Stimulated activated CD4-positive, alpha-beta T cell treated with anti-CD3 and anti-CD28 coated beads, Interleukin-15, amount 100 ng/mL, for 48 hours (primary cell): Measurements from ENCODE around the gene HTR3B.
"Not testable (repeated sequence)": the region's sequence is repeated elsewhere in the genome, so short reads cannot be mapped to it uniquely, and the experiment has no call there.

Source experiments
- DNase-seq, 2 donors: peaks; one replicate each; pipeline ENCODE4 v3.0.0-alpha.2; 2020; ENCODE audit warnings: low read depth in 2 of 2

HTR3B gene, protein sequence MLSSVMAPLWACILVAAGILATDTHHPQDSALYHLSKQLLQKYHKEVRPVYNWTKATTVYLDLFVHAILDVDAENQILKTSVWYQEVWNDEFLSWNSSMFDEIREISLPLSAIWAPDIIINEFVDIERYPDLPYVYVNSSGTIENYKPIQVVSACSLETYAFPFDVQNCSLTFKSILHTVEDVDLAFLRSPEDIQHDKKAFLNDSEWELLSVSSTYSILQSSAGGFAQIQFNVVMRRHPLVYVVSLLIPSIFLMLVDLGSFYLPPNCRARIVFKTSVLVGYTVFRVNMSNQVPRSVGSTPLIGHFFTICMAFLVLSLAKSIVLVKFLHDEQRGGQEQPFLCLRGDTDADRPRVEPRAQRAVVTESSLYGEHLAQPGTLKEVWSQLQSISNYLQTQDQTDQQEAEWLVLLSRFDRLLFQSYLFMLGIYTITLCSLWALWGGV

DNA sequence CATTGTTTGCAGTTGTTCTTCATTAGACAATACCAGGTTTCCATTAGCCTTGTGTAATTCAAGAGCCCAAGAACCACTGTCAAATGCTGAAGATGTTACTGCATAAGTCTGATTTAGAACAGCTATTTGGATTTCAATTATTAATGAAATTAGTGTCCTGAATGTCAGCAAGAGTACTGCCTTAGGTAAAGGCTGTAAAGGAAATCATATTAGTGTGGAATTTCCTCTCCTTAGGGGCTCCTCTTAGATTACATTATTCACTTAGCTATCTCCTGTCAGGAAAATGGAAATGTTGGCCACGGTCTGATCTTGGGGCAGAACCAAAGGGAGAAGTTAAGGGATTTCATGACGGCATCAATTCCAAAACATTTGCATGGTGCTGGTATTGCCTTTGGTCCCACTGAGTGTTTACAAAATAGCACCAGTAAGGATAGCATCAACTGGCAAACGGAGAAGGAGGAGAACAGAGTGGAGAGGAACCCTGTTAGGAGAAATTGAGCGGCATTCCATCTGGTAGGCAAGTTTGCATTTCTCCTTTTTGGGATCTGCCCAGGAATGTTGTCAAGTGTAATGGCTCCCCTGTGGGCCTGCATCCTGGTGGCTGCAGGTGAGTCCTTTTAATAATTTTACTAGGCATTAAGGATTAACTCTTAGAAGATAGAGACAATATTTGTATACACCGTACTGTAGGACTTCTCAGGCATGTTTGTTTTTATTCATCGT lies at the start of gene HTR3B:
TSS of gene HTR3B (plus strand) at position 418 of the 723 bp plus-strand sequence. CDS start at position 556, 138 bp downstream.
- no peak for DNase-seq

DNA sequence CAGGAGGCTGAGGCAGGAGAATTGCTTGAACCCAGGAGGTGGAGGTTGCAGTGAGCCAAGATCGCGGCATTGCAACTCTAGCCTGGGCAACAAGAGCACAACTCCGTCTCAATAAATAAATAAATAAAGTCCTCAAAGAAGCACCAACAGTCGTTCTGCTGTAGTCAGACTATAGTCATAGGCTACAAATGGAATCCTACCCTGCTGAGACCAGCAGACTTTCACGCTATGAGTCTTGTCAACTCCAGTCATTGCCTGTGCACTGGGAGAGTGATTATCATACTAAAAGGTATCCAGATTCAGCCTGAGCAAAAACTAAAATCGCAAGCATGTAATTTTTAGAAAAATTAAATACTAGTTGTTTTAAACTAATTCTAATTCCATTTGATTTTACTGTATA lies 48.8 kb upstream of the HTR3B start:
- DNase-seq: no peak

DNA sequence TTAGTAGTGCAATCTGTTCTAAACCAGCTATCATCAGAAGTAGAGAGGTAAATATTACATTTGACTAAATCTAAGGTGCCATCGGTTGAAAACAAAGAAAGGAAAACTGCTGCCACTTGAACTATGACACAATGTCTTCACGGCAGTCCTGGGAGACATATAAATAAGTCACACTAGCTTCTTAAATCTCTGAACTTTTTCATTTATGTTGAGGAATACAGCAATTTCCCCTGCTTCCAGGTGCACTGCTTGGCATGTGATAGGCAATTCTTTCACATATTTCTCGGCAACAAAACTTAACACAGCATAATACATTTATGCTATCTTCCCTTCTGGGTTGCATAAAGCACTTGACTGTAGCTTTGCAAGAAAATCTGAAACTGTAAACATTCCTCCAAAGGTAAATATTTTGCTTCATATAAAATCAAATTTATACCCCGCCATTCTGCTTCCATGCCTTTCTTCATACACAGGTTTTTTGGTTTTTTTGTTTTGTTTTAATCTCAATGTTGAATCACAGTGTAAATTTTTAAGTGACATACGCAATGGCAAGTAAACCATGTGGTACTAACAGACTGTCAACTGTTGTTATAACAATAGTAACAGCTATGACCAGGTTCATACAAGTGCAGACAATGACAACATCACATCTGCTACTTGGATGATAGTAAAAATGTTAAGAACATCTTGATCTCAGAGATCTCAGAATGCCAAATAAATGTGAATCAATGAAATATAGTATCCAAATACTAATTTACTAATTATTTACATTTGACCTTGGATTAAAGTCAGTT lies 47.4 kb upstream of the HTR3B start:
- DNase-seq: no peak

DNA sequence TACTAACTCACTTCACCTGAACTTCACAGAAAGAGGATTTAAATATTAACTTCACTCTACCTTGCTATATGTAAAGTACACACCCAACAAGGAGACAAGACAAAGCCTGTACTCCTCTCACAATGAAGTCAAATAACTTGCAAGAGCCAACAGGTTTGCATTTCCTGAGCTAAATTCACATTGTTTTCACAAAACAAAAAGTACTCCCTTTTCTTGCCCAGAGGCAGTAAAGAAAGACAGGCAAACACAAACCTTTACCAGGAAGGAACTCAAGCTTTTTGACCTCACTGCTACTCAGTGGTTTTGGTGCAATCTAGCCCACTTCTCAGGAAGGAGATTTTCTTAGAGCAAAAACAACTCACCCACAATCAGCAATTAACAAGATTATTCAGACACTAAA lies 44.9 kb upstream of the HTR3B start:
- no peak for DNase-seq

DNA sequence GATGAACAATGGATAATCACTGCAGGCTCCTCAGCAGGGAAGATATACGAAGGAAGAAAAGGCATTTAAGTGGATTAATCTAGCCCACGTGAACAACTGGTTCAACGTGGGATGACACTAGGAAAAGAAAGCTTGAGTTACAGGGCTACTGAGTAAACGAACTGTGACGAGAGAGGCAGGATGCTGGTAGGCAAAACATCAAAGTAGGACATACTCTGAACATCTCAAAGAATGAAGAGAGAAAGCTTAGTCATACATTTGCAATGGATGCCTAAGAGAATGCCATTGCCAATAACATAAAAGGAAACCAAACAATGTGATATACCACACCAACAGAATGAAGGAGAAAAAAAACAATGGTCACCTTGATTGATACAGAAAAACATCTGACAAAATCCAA lies 42.2 kb upstream of the HTR3B start:
- DNase-seq: no peak

DNA sequence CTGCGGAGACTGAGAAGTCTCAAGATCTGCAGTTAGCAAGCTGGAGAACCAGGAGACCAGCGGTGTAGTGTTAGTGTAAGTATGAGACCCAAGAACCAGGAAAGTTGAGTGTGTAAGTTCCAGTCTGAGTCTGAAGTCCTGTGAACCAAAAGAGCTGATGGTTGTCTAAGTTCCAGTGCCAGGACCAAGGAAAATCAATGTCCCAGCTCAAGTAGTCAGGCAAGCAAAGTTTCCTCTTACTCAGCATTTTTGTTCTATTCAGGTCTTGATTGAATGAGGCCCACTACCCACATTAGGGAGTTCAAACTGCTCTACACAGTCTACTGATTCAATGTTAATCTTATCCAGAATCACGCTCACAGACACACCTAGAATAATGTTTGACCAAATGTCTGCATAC lies 40.2 kb upstream of the HTR3B start:
- no peak for DNase-seq

DNA sequence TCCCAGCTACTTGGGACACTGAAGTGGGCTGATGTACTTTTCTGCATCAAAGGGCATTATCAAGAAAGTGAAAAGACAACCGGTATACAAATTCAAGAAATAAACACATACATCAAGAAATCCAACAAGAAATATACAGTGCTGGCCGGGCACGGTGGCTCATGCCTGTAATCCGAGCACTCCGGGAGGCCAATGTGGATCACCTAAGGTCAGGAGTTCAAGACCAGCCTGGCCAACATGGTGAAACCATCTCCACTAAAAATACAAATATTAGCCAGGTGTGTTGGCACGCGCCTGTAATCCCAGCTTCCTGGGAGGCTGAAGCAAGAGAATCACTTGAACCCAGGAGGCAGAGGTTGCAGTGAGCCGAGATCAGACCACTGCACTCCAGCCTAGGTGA lies 38.7 kb upstream of the HTR3B start:
- no peak for DNase-seq

DNA sequence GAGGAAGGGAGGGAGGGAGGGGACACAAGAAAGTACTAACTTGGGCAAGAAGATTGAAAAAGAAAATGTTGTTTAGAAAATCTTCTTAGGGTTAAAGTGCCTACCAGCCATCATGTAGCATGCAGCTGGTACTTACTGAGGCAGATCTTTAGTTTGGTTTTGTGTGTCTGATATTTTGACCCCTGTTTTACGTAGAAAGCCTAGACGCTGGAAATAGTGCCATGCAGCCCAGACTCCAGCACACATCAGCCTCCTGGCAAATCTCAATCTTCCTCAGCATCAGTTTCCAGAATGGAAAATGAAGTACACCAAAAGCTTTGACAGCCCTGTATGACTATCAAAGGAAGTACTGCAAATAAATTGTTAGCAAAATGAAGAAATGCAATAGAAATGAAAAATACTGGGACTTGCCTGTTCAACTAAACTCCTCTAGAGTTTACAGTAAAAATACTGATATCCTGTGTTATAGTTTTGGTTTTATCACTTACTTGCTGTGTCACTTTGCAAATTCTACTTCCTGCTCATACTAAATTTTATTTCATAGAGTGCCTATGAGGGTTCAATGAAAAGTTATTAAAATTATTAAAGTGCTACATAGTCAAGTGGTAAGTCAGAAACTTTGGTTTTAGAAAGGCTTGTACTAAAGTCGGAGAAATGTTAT lies 36.6 kb upstream of the HTR3B start:
- no peak for DNase-seq

DNA sequence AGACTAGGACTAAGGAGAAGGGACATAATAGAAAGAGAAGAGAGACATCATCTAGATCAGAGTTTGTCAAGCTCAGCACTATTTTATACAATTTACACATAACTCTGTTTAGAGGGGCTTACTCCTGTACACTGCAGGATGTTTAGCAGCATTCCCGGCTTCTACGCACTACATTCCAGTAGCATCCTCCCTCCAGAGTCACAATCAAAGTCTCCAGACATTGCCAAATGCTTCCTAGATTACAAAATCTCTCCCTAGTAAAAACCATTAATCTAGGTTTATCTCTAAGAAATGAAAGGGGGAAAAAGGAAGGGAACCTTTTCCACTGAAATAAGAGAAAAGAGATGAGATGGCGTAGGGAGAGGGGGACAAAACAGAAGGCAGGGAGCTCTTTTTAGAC lies 33.3 kb upstream of the HTR3B start:
- no peak for DNase-seq

DNA sequence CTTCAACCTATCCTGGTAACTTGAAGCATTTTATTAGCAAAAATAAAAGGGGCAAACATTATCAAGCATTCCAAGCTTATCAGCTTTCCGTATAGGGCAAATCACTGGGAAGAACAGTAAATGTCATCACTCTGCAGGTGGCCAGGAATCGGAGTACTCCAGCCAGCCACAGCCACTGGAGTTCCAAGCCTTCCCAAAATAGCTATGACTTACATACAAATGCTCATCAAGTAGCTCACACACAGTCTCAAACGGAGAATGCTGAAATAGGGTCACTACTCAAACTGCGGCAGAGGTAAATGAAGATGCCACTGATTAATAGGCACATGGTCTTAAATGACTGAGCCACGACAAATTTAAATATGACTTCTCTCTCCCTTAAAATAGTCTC lies 31.4 kb upstream of the HTR3B start:
- no peak for DNase-seq

DNA sequence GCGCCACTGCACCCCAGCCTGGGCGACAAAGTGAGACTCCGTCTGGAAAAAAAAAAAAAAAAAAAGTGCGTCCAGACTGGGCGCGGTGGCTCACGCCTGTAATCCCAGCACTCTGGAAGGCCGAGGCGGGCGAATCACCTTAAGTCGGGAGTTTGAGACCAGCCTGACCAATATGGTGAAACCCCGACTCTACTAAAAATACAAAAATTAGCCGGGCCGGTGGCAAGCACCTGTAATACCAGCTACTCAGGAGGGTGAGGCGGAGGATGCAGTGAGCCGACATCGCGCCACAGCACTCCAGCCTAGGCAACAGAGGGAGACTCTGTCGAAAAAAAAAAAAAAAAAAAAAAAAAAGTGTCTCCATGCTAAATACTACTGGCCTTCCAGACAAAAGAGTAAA lies 30.5 kb upstream of the HTR3B start:
- no peak for DNase-seq

DNA sequence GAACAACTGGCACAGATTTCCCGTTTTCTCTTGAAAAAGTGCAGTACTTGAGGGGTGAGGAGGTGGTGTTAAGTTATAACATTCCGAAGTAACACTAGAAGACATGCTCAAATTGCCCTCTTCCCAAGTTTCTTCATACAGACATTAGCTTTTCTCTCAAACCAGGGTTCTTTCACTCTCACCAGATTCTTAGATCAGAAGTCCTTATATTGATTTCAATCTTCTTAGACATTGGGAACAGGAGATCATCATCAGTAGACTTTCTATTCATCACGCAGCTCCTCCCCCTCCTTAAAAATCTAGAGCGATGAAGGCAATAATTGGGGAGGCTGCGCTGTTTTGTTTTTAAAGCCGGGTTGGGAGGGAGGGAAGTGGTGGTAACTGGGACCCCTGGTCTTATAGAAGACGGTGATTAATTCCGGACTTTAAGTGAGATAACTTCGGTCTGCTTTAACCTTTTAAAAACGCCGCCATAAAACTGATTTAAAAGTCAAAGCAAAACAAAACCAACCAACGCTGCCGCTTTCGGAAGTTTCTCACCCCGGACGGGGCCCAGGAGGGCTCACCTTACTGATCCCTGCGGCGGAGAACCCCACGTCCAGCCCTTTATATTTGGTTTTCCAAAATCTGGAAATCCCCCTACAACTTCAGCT lies 29.9 kb upstream of the HTR3B start:
- DNase-seq: no peak

DNA sequence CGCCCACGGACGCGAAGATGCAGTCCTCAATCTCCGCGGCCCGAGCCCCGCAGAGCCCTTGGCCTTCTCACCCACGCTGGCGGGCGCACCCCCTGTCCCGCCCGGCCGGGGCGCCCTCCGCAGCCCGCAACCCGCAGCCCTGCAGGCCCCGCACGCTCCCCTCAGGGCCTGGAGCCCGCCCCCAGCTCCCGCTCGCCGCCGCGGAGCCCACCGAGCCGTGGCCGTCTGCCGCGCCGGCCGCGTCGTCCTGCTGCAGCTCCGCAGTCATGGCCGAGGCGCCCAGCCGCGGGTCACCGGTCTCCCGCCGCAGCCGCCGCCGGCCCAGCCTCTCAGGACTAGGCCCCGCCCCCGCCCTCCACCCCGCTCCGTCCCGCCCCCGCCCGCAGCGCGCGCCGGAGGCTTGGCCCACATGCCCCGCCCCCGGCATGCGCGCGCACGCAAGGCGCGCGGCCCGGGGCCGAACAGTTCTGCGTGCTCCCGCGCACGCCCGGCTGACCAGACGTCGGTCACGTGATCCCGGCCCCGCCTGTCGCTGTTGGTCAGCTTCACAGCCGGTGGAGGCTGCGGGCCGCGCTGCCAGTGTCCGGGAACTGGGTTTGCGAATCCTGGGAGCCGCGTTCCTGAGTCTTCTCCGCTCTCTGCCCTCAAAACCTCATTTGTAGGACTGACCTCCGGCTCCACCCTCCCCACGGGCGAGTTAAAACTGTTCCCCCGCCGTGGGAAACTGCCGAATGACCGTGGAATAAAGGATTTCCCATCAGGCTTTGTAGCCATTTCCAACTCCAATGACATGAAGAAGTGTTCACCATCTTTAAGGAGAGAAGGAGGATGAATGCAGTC lies 29.1 kb upstream of the HTR3B start, which contains the start of gene USP28:
TSS of gene USP28 (minus strand) at position 339 of the 840 bp plus-strand sequence. CDS start at position 268, 71 bp downstream.
- peak; percentile 63 to 75 for DNase-seq

DNA sequence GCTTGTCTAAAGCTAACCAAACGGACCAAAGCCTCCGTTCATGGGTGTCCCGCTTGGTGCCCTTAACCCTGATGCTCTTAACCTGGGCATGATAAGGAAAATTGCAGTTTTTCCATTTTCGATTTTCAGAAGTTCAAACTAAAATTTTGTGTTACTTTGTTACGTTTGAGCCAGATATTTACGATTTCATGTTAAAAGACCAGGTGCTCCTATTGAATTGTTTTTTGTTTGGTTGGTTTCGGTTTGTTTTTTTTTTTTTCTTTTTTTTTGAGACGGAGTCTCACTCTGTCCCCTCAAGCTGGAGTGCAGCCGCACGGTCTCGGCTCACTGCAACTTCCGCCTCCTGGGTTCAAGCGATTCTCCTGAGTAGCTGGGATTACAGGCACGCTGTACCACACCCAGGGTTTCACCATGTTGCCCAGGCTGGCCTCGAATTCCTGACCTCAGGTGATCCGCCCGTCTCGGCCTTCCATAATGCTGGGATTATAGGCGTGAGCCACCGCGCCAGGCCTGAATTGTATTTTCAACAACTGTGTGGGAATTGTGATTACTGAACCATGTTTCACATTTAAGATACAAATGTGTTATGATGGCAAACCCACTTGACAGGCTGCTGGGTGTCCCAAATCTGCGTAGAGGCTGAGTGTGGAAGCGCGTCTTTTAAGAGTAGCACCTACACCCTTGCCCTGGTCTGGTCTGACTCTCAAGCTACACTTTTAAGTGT lies 28.4 kb upstream of the HTR3B start:
- DNase-seq: no peak

DNA sequence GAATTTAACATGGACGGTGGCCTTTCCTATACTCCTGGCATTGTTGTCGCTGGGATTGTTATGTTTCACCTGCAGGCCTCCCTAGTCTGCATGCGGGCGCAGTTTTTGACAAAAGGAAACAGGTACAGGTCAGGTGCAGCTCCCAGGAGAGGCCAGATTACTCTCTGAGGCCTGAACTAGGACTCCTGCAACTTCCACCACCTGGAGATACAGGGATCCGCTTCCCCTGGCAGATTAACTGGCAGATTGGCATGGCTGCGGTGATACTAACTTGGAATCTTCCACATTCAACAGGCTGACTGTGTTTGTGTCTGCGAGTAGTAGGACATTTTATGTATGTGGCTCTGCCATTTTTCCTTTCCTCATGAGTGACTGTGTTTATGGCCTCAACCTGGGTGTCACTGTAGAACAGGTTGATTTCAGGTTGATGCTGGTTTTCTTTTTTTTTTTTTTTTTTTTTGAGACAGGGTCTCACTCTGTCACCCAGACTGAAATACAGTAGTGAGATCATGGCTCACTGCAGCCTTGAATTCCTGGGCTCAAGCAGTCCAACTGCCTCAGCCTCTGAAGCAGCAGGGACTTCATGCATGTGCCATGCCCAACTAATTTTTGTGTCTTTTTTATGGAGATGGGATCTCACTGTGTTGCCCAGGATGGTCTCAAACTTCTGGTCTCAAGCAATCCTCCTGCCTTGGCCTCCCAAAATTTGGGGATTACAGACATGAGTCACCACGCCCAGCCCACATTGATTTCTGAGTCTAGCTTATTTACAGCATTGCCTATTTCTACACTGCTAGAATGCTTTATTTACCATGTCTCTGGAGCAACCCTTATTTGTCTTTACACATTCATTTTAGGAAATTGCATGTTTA lies 27.6 kb upstream of the HTR3B start:
- DNase-seq: no peak

DNA sequence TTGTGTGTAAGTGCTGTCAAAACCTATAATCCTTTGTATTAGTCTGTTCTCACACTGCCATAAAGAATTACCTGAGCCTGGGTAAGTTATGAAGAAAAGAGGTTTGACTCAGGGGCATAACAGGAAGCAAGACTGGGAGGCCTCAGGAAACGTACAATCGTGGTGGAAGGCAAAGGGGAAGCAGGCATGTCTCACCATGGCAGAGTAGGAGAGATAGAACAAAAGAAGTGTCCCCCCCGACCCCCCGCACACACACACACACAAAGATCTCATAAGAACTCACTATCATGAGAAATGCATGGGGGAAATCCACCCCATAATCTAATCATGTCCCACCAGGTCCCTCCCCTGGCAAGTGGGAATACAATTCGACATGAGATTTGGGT lies 26.9 kb upstream of the HTR3B start:
- no peak for DNase-seq

DNA sequence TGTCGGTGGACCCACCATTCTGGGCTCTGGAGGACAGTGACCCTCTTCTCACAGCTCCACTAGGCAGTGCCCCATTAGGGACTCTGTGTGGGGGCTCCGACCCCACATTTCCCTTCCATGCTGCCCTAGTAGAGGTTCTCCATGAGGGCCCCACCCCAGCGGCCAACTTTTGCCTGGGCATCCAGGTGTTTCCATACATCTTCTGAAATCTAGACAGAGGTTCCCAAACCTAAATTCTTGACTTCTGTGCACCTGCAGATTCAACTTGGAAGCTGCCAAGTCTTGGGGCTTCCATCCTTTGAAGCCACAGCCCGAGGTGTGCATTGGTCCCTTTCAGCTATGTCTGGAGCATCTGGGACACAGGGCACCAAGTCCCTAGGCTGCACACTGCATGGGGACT lies 25.1 kb upstream of the HTR3B start:
- not testable (repeated sequence) for DNase-seq

DNA sequence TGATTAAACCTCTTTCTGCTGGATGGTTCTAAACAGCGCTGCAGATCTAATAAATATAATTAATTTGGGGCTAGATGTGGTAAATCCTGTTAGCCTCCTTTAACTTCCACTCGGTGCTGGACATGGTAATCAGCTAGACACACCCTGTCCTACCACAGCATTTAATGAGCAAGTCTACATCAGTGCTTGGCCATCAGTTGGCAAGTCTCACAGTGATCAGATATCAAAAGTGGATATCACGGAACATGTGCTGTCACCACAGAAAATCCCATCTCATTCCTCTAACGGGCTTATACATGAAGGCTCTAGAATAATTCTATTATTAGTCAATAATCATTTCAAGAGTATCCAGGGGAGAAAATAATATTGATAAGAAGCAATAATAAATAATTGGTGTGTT lies 23.6 kb upstream of the HTR3B start:
- DNase-seq: no peak

DNA sequence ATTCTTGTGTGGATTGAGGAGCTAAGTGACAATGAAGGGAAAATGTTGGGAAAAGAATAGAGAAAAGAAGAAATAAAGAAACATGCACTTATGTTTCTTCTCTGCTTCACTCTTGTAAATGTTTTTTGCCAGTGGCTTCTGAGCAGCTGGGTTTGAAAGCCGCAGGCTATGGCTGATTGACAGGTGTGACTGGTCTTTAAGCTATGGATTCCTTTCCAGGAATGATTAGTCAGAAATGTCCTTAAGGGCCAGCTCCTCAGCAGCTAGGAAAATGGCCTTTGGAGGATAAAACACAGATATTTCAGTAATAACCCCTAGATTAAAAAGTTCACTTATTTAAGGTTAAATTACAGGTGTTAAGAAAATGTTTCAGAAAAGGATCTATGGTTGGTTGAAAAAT lies 22.7 kb upstream of the HTR3B start:
- no peak for DNase-seq
